Coronary artery (tissue), 2 donors: ENCODE results near the gene ARPC5.
A peak's percentile ranks its signal among the peaks of the same experiment; 100 is the strongest.

Experiments used
- DNase-seq: peaks from one replicate; pipeline ENCODE4 v3.0.0-alpha.2; 2017; ENCODE audit warnings: low spot score
- H3K27ac ChIP-seq, 2 donors: fragments of 200-600 bp; sonication (generic); one replicate each; pipeline ENCODE4 v1.5.1; 2016 to 2019
- H3K4me3 ChIP-seq: fragments of 200-600 bp; sonication (generic); 2 replicates; pipeline ENCODE4 v1.5.1; 2016; ENCODE audit warnings: mild to moderate bottlenecking, moderate library complexity
- CTCF ChIP-seq: fragments of 200-600 bp; sonication (generic); IDR thresholded peaks from one replicate; pipeline ENCODE4 v1.5.1; 2019; ENCODE audit warnings: antibody characterized with exemption

Gene ARPC5

GRCh38 chr1:183674886-183675285 is 39.3 kb upstream of the ARPC5 start:
- Histone ChIP-seq H3K27ac (no peak overlapping the region), H3K4me3 (no peak overlapping the region)
- TF ChIP-seq CTCF: no peak
- no peak for DNase-seq

GRCh38 chr1:183674339-183674738 is 38.8 kb upstream of the ARPC5 start:
- DNase-seq: no peak
- TF ChIP-seq CTCF: no peak
- Histone ChIP-seq H3K4me3 (no peak overlapping the region), H3K27ac (no peak overlapping the region)

- H3K27ac ChIP-seq: no peak overlapping the region
- no peak for DNase-seq
- no peak for TF ChIP-seq CTCF
- H3K4me3 ChIP-seq: no peak overlapping the region
These were observed 38.2 kb upstream of the ARPC5 start for GRCh38 chr1:183673605-183674323.

GRCh38 chr1:183670169-183670568 is 34.6 kb upstream of the ARPC5 start:
- no peak for TF ChIP-seq CTCF
- no peak overlapping the region for H3K4me3 ChIP-seq
- H3K27ac ChIP-seq: no peak overlapping the region
- no peak for DNase-seq

DNA sequence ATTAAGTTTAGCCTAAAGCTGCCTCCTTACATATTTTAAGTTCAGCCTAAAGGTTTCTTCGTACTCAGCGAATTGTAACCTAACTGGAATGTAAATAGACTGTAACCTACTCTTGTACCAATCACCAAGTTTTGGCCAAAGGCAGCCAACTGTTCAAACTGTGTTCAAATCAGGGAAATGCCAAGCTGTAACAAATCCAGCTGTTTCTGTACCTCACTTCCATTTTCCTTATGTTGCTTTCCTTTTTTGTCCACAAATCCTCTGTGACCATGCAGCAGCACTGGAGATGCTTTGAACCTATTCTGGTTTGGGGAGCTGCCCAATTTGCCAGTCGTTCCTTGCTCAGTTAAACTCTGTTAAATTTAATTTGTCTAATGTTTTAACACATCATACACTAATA is 20.8 kb upstream of the ARPC5 start:
- H3K4me3 ChIP-seq: no peak overlapping the region
- no peak for DNase-seq

GRCh38 chr1:183655562-183656075 is 20.0 kb upstream of the ARPC5 start:
- peak; percentile 80 for TF ChIP-seq CTCF
- no peak overlapping the region for H3K4me3 ChIP-seq
- no peak for DNase-seq
- no peak overlapping the region for H3K27ac ChIP-seq

More for the DNA sequence above, 20.8 kb upstream of the ARPC5 start:
- H3K27ac ChIP-seq: no peak overlapping the region
- TF ChIP-seq CTCF: no peak

GRCh38 chr1:183654706-183655105 is 19.1 kb upstream of the ARPC5 start:
- TF ChIP-seq CTCF: no peak
- H3K27ac ChIP-seq: no peak overlapping the region
- no peak overlapping the region for H3K4me3 ChIP-seq
- DNase-seq: no peak
